Suppressor macrophage (primary cell): Measurements from ENCODE around the gene PARD6G.

Experiments used
- DNase-seq, 4 experiments: peaks; one replicate each; pipeline ENCODE4 v3.0.0-alpha.2; 2020 to 2022
- total RNA-seq, 17 experiments: gene quantifications; one replicate each; lab custom pipeline; 2026; ENCODE audit warnings: mixed read lengths in 6 of 17, inconsistent platforms in 3 of 17; lab: John Stamatoyannopoulos, UW

The PARD6G gene, protein sequence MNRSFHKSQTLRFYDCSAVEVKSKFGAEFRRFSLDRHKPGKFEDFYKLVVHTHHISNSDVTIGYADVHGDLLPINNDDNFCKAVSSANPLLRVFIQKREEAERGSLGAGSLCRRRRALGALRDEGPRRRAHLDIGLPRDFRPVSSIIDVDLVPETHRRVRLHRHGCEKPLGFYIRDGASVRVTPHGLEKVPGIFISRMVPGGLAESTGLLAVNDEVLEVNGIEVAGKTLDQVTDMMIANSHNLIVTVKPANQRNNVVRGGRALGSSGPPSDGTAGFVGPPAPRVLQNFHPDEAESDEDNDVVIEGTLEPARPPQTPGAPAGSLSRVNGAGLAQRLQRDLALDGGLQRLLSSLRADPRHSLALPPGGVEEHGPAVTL
- total RNA-seq = 0 to 1.3 (median 0.10) reads per million in 17 experiments

DNA sequence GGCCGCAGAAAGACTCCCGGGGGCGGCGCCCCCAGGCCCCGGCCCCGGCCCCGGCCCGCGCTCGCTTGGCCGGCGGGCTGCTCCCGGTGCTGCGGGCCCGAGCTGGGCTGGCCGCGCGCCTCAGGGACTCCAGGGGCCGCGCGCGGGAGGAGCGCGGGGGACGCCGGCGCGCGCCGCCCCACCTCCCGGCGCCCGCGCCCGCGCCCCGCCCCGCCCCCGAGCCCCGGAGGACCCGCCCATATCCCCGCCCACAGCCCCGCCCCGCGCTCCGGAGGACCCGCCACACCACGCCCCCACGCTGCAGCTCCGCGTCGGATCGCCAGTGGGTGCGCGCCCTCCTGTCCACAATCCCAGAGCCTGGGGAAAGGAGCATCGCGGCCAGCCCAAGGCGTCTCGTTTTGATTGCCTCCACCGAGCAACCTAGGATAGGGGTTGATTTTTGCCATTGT, at the start of gene PARD6G:
PARD6G (minus strand) TSS at position 122 of the 449 bp plus-strand sequence. CDS start 166 bp downstream, outside the sequence.
- peak; percentile 71 to 90 (median 82) for DNase-seq

DNA sequence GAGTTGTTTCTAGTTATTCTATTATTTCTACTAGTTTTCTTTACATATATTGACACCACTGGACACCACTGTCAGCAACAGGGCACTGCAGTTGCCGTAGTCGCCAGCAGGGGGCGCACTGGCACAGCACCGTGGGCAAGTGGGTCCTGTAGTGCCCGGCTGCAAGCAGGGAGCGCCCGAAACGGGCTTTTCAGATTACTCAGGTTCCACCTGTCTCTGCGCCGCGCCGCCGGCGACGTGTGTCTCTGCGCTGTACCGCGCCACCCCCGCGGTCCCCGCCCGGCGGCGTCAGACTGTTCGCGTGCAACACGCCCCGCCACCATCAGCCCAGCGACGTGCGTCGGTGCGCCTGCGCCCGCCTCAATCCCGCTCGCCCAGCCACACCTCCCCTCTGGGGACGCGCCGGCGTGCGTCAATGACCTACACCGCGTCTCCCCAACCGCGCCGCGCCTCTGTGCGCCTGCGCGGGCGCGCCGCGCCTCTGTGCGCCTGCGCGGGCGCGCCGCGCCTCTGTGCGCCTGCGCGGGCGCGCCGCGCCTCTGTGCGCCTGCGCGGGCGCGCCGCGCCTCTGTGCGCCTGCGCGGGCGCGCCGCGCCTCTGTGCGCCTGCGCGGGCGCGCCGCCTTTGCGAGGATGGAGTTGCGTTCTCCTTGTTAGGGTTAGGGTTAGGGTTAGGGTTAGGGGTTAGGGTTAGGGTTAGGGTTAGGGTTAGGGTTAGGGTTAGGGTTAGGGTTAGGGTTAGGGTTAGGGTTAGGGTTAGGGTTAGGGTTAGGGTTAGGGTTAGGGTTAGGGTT, 15.1 kb upstream of the PARD6G start:
- peak in 1 of 4 experiments; percentile 10 for DNase-seq

DNA sequence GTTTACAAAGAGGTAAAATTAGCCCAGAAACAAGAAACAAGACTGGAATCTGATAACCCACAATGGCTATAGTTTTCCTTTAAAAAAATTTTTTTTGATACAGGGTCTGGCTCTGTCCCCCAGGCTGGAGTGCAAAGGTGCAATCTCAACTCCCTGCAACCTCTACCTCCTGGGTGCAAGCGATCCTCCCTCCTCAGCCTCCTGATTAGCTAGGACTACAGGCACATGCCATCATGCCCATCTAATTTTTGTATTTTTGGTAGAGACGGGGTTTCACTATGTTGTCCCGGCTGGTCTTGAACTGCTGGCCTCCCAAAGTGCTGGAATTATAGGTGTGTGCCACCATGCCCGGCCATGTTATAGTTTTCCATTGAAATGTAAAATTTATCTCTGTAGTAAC, 12.3 kb upstream of the PARD6G start:
- DNase-seq = no peak

GRCh38 chr18:80258640-80259039, 11.3 kb upstream of the PARD6G start:
- DNase-seq = no peak

- DNase-seq = peak; percentile 64 to 75 (median 70)
Observed at GRCh38 chr18:80257579-80258543, 10.5 kb upstream of the PARD6G start.

- no peak for DNase-seq
Observed at GRCh38 chr18:80254971-80255500, 7.7 kb upstream of the PARD6G start.

DNA sequence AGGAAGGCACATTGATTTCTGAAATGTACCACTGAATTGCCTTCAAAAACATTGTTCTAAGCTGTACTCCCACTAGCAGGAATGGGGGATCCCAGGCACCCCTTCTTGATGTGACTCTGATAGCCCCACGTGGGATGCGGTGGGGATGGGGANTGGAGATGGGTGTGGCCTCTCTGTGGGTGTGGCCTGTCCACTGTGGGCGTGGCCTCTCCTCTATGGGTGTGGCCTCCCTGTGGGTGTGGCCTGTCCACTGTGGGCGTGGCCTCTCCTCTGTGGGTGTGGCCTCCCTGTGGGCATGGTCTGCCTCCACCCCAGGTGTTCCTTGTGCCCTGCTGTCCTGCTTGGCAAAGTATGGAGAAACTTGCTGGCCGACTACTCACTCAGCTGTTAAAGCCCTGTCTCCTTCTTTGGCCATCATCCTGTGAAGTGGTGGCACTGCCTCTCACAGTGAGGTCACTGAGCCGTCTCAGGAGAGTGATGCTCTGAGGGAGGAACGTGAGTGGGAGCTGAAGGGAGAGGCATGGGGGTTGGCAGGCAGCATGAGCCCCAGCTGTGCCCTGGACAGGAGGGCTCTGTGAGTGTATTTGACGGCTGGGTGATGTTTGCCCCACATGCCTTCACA, 6.7 kb upstream of the PARD6G start:
- peak in 2 of 4 experiments; percentile 14 to 25 for DNase-seq

DNA sequence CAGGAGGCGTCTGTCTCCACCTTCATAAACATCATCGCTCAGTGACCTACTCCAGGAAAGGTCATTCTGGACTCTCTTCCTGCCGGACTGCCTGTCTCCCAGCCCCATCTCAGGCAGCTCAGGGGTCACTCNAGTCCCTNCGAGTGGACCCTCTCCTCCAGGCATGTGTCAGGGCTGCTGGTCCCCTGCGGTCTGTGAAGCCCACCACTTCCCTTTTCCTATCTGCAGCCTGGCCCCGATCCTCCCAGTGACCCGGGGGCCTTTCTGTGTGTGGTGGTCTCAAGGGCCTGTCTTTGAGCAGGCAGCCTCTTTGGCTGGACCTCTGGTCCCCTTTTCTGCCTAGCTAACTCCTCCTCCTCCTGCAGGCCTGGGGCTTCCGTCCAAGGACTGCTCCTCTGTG, 5.9 kb upstream of the PARD6G start:
- DNase-seq = no peak

- DNase-seq = no peak
Observed at GRCh38 chr18:80252136-80252535, 4.8 kb upstream of the PARD6G start.

DNA sequence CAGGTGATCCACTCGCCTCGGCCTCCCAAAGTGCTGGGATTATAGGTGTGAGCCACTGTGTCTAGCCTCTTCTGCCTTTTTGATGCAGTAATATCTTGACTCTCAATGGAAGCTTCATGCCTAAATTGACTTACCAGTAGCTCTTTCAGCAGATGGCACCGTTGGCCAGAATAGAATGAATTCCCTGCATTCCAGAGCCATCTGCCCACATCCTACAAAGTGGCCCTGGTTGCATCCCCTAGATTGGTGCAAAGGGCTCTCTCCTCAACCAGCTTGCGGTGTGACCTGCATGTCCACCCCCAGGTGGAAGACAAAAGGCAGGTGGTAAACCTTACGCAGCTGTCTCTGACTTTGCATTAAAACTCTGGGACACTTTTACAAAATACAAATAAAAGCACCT, 4.4 kb upstream of the PARD6G start:
- no peak for DNase-seq

- no peak for DNase-seq
Observed at GRCh38 chr18:80250740-80251364, 3.5 kb upstream of the PARD6G start.

DNA sequence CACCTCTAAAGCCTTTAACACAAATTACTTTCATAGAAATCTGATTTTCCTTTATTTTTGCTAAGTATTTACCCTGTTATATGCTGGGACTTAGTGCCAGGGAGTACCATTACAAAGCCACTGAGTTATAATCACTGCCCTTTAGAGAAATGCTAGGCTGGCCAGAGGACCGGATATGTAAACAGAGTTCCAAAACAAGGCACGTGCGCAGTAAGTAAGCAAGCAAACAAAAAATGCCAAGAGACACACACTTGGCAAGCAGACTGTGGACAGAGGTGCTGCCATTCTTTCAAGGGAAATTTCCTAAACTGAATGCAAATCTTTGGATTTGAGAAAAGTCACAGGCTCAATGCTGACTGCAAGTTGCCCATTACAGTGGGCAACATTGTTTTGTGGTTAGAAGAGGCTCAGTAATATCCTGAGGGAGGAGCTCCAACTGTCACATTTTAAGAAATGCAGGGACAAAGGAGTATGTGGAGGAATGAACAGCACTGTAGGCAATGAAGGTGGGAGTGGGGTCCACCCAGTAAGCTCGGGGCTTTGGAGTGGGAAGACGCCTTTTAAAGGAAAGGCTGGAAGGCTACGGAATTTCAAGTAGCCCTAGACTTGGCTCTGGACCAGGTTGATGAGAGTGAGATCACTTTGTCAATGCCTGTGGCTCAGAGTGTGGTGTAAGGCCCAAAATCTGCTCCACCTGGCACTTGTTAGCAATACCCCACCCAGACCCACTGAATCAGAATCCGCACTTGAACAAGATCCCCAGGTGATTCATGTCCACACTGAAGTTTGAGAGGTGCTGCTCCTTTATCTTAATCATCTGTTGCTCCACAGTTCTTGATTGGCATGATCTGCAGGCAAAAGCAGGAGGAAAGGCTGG, 2.1 kb upstream of the PARD6G start:
- no peak for DNase-seq

GRCh38 chr18:80246445-80247392, 595 bp downstream of the PARD6G start:
- DNase-seq = peak in 3 of 4 experiments; percentile 1 to 33 (median 25)

- no peak for DNase-seq
Observed at GRCh38 chr18:80245781-80246444, 1.4 kb downstream of the PARD6G start.

- no peak for DNase-seq
Observed at GRCh38 chr18:80244956-80245730, 2.2 kb downstream of the PARD6G start.

- no peak for DNase-seq
Observed at GRCh38 chr18:80244167-80244566, 3.1 kb downstream of the PARD6G start.

DNA sequence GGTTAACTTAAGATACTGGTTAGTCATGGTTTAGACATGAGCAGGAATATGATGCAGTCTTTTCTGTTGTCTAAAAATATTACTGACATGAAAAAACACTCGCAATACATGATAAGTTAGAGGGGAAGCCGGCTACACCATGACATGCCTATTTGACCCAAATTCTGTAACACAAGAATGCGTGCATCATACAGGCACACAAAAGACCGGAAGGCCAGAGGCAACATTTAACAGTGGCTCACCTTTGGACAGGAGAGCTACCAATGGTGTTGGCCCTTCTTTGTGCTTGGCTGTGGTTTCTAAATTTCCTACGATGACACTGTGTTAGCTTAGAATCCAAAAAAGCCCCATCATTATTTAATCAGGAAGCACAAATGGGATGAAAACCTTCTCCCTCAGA, 4.1 kb downstream of the PARD6G start:
- DNase-seq = no peak
